GM21390 (cell line): ENCODE results near the gene PPM1E.
A peak's percentile ranks its signal among the peaks of the same experiment; 100 is the strongest.
"Not testable (repeated sequence)": the region's sequence is repeated elsewhere in the genome, so short reads cannot be mapped to it uniquely, and the experiment has no call there.

ENCODE experiments used
- ATAC-seq: cut with Tn5 transposase; IDR thresholded peaks from one replicate; pipeline ENCODE4 v1.9.1; 2021; ENCODE audit not compliant: unreplicated experiment

PPM1E gene

DNA sequence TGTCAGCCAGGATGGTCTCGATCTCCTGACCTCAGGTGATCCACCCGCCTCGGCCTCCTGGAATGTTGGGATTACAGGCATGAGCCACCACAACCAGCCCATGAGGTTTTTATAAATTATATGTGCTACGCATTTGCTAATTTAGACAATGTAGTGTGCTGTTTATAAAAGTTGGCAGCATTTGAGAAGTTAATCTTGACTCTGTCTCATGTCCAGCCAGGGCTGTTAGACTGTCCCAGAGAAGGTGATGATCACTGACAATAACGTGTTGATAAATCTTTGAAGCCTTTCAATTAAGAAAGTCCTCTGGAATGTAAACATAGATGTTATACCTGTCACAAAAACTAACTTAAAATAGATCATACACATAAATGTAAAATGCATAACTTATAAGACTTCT is 82.0 kb downstream of the PPM1E start:
- ATAC-seq = no peak

DNA sequence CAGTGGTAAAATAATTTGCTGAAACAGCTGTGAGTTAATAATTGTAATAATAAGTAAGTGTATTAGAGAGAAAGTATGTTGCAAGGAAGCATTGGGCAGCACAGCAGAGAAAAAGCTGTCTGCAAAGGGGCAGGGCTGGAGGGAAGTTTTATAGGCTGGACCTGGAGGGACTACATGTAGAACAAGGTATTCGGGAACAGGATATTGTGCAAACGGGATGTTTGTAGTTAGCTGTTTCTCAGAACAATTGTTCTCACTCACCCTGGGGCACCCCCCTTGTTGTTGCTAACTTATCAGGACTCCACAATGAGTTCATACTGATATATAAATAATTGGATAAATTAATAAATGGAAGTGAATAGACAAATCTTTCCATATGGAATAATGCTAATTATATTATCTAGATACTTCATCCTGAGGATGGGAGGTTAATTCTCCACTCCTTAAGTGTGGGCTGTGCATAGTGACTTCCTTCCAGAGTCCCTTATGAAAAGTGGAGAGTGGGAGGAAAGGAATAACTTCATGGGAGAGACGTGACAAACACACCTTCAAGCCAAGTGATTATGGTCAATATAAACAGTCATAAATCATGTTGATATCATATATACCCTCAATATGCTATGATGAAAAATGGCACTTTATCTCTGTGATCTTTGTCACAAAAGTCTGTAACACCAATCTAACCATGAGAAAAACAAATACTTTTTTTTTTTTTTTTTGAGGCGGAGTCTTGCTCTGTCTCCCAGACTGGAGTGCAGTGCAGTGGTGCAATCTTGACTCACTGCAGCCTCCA is 85.4 kb downstream of the PPM1E start:
- ATAC-seq = no peak

DNA sequence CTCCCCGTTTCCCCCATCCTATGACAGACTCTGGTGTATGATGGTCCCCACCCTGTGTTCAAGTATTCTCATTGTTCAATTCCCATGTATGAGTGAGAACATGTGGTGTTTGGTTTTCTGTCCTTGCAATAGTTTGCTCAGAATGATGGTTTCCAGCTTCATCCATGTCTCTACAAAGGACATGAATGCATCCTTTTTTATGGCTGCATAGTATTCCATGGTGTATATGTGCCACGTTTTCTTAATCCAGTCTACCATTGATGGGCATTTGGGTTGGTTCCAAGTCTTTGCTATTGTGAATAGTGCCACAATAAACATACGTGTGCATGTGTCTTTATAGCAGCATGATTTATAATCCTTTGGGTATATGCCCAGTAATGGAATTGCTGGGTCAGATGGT is 90.8 kb downstream of the PPM1E start:
- not testable (repeated sequence) for ATAC-seq

DNA sequence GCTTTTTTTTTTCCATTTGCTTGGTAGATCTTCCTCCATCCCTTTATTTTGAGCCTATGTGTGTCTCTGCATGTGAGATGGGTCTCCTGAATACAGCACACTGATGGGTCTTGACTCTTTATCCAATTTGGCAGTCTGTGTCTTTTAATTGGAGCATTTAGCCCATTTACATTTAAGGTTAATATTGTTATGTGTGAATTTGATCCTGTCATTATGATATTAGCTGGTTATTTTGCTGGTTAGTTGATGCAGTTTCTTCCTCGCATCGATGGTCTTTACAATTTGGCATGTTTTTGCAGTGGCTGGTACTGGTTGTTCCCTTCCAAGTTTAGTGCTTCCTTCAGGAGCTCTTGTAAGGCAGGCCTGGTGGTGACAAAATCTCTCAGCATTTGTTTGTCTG is 94.5 kb downstream of the PPM1E start:
- ATAC-seq = not testable (repeated sequence)

DNA sequence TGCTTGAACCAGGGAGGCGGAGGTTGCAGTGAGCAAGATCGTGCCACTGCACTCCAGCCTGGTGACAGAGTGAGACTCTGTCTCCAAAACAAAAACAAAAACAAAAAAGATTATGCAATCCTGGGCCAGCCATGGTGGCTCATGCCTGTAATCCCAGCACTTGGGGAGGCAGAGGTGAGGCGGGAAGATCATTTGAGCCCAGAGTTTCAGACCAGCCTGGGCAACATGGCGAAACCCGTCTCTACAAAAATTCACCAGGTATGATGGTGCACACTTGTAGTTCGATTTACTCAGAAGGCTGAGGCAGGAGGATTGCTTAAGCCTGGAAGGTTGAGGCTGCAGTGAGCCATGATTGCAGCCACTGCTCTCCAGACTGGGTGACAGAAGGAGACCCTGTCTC is 109.6 kb downstream of the PPM1E start:
- ATAC-seq = no peak

DNA sequence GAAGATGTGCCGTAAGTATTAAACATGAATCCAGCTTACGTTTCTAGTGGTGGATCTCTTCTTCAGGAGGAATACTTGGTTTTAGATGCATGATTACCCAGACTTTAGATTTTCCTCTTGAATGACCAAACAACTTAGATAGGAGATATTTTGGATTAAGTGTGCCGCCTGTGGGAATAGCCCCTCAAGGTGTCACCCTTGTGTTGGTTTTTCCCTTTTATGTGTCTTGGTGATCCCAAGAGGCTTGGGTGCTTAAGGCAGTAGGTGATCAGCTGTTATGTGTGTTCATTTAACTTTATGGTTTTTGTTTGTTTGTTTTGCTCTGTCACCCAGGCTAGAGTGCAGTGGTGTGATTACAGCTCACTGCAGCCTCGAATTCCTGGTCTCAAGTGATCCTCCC is 115.1 kb downstream of the PPM1E start:
- ATAC-seq = no peak

DNA sequence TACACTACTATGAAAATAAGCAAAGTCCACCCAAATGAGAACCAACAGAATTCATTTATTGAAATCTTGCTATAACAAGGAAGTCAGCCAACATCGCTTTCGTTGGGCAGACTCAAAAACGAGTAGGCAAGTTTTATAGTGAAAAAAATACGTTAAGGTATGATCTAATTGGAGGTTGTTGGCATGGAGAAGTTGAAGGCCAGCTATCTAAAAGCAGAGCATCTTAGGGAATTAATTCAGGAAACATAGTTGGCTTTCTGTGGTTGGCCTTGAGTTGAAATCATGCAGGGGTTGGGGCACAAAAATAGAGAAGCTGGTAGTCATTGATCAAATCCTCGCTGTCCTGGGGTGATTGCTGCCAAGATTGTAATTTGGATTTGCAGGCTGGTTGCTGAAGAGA is 118.3 kb downstream of the PPM1E start:
- ATAC-seq = no peak

DNA sequence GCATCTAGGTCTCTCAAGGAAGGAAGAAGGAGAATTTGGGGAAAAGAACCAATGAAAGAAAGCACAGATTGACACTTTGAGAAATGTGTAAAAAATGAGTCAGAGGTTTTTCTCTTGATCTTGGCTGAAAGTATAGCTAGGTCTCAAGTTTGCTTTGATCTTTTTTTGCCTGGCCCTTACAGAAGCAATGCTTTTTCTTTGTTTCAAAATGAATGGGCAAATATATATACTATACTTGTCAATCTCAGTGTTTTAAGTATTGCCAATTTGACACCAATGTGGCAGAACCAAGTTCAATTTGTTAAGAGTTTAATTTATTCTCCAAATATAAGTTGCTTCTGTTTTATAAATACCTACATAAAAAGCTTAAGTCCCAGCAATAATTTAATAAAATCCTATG is 119.6 kb downstream of the PPM1E start:
- ATAC-seq = no peak

DNA sequence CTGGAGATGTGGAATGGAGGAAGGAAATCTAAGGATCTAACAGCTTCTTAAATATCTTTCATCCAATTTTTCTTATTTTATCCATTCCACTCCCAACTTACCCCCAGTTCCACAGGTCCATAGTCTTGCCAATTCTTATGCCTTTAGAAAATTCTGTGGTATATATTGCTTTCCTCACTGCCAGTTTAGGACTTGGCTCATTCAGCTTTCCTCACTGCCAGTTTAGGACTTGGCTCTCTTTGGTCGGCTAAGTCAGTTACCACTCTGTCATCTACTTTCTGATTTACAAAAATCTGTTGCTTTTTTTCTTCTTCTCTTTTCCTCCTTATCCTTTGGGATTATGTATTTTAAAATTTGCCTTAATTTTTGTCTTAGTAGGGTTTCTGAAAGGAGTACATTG is 128.5 kb downstream of the PPM1E start:
- ATAC-seq = no peak

DNA sequence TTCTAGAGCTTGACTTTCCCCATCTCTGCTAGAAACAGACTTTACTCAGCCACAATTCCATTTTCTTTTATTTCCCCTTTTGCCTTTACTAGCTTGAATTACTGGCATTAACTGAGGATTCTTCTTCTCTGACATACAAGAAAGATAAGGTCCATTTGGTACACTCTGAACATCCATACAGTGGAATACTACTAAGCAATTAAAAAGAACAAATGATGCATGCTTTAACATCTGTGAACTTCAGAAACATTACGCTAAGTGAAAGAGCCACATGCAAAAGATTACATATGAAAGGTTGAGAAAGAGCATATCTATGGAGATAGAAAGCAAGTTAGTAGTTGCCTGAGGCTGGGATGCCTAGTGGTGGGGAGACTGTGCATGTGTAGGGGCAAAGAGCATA is 130.9 kb downstream of the PPM1E start:
- no peak for ATAC-seq

DNA sequence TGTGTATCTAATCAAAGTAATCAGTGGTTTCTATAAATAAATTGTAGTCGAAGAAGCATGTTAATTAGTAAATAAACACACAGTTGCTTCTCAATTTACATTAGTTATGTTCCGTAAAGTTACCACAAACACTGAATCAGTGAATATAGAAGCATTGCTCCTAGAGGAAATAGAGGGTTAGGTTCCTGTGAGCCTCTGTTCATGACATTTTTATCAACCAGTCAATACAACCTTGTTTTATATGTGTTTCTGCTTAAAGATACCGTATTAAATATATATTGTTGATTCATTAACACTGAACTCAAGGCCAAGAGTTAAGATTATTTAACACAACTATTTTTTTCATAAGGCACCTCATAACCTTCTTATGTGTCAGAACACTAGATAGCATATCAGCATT is 134.3 kb downstream of the PPM1E start:
- ATAC-seq = no peak

DNA sequence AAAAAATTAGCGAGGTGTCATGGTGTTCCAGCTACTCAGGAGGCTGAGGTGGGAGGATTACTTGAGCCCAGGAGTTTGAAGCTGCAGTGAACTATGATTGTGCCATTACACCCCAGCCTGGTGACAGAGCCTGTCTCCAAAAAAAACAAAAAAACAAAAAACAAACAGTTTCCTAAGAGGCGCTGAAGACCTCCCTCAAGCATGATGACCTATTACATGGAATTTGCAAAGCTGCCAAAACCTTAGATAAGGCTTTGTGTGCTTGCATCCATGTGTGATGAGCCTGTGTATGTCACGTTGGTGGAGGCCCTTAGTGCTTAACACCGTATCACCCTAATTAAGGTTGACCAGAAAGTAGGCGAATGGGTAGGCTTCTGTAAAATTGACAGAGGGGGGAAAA is 143.5 kb downstream of the PPM1E start:
- no peak for ATAC-seq

DNA sequence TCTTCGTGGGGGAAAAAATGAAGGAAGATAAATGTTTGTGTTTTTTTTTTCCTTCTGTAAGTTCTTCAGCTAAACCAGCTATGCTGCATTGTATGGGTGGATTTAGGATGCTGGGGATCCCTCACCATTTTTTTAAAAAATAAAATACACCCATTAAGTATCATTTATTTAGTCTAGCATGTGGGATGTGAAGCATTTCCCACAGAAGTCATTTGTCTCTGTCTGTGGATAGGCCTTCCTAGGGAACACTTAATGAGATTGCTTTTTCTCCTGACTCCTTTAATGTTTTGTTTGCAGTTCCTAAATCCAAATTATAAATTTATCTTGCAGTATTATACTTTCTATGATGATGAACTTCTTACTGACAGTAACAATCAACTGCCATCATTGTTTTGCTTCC is 146.7 kb downstream of the PPM1E start:
- no peak for ATAC-seq

DNA sequence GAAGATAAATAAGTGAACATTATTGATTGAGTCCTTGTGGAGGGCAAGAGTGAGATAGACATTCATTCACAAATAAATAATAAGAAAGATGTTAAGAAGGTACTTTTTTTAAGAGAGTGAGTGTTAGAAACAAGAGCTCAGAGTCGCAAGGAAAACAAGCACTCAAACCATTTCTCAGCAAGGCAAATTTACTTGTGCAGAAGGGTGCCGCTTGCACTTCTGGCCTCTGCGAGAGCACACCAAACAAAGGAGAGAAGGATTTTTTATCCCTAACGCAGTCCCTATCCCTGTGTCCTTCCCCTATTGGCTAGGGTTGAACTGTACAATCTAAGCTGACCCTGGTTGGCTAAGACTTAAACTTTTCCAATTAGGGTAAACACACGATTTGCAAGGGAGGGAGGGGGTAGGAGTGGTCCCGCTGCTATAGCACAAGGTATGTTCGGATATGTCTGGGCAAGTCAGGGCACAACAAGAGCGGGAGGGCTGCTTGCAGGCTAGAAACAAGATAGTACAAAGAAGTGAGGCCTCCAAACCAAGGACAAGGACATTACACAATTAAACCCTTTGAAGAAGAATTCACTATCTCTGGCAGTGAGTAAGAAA is 156.2 kb downstream of the PPM1E start:
- no peak for ATAC-seq

DNA sequence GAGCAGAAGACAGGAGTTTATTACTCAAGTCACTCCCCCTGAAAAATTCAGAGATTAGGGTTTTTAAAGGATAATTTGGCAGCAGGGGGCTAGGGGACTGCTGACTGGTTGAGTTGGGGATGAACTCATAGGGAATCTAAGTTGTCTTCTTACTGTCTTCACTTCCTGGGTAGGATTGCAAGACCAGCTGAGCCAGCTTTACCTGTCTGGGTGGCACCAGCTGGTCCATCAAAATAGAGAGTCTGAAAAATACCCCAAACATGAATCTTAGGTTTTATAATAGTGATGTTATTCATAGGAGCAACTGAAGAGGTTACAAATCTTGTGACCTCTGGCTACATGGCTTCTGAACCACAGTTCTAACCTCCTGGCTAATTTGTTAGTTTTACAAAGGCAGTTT is 157.9 kb downstream of the PPM1E start:
- ATAC-seq = no peak

DNA sequence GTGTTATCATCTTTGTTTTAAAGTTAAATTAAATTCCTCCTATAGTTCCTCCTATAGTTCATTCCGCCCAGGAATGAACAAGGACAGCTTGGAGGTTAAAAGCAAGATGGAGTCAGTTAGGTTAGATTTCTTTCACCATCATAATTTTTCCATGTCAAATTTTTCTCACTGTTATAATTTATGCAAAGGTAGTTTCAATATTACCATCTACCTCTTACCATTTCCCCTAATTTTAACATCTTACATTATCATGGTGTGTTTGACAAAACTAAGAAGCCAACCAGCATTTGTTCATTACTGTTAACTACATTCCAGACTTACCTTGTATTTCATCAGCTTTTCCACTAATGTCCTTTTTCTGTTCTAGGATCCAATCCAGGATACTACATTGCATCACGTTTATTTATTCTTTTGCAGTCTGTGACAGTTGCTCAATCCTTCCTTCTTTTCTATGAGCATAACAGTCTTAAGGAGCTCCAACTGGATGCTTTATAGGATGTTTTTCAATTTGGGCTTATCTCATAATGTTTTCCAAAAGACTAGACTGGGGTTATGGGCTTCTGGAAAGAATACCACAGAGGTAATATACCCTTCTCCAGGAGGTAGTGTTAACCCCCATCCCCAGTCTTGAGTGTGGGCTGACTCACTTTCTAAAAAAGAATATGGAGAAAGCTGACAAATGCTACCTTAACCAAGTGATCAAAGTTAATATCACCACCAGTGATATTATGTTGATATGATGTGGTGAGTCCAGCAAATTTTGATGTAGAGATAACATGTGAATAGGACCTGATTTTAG is 158.5 kb downstream of the PPM1E start:
- ATAC-seq = no peak

DNA sequence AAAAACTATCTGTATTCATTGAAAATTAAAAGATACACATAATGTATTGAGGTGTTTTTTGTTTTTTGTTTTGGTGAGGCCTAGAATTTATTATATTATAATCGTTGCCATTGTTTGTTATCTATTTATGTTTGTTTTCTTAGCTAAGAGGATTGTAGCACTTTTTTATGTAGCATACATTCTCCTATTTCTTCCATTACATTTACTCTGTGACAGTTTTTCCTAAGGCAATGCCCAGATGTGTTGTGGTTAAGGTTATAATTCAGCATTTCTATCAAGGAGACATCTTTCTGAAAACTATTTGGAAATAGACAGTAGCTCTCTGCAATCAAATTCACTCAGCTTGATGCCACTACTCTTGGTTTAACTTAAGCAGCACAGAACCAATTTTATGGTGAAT is 161.6 kb downstream of the PPM1E start:
- ATAC-seq = no peak

DNA sequence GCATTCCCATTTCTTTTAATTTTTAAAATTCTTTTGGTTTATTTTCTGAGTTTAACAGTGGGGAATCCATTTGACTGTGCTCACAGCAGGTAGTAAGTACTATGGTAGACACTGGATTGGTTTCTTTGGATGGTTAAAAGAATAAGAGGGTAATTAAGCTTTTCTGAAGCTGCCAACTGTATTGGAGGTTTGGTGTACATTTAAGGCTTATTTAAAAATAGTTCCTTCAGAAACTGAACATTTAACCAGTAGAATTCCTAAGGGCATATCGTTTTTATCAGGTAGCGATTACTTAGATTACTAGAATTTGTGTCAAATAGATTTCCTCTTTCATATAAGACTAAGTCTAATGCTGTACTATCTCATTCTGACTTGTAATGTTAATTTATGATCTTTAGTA is 162.4 kb downstream of the PPM1E start:
- ATAC-seq = no peak

DNA sequence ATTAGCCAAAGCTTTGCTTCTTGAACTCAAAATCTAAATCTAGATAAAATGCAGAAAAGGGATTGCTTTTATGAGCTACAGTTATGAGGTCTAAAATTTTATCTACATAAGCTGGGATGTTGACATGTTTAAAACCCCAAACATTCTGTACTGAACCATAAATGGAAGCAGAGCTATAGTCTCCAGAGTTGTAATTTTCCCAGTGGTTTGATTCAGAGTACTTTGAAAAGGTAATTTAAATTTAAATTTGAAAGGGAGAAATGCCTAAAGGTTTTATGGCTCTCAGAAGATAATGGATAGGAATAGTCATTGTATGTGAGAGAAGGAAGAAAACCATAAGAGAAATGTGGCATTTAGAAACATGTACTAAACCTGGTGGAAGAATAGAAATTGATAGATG is 163.2 kb downstream of the PPM1E start:
- no peak for ATAC-seq

DNA sequence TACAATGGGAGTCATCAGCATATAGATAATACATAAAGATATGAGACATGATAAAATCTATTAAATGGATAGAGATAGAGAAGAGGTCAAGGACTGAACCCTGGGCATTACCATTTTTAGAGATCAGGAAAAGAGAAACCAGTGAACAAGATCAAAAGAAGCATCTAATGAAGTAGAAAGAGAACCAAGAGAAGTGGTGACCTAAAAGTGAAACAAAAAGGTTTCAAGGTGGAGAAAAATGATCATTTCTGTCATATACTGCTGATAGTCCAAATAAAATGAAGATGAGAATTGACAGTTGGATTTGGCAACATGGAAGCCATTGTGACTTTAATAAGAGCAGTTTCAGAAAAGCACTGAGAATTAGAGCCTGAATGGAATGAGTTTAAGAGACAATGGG is 165.1 kb downstream of the PPM1E start:
- ATAC-seq = peak; percentile 63

DNA sequence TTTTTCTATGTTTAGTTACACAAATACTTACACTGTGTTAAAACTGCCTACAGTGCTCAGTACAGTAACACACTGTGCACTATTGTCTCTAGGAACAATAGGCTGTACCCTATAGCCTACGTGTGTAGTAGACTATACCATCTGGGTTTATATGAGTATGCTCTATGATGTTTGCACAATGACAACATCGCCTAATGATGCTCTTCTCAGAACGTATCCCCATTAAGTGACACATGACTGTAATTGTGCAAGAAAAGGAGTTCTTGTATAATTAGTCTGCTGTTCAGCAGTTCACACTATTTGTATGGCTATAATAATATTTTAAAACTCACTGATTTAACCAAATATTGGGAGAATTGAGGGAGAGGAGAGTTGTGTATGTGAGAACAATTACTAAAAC is 177.3 kb downstream of the PPM1E start:
- no peak for ATAC-seq

DNA sequence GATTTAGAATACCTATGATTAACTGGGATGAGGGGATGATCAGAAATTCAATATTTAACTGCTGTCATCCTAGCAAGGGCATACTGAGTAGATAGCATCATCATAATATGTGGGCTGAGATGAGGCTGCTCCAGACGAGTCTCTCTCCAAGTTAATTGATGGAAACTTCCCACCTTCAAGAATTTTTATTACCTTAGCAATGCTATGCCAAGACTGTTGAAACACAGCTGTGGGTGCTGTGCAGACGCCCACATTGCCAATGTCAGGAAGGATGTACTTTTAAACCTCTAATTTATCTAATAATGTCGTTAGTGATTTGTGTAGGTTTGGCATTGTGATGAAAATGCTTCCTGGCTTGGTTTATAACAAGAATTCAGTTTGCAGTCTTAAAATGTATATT is 180.6 kb downstream of the PPM1E start:
- ATAC-seq = no peak
